Coronary artery (tissue), 2 donors: ENCODE data around the gene CREB5.

Experiments
- DNase-seq: peaks from one replicate; pipeline ENCODE4 v3.0.0-alpha.2; 2017; ENCODE audit warnings: low spot score
- H3K27ac ChIP-seq, 2 donors: fragments of 200-600 bp; sonication (generic); one replicate each; pipeline ENCODE4 v1.5.1; 2016 to 2019
- H3K4me3 ChIP-seq: fragments of 200-600 bp; sonication (generic); 2 replicates; pipeline ENCODE4 v1.5.1; 2016; ENCODE audit warnings: mild to moderate bottlenecking, moderate library complexity
- TF ChIP-seq, protein P1 (sequence below): fragments of 200-600 bp; sonication (generic); IDR thresholded peaks from one replicate; pipeline ENCODE4 v1.5.1; 2019; ENCODE audit warnings: antibody characterized with exemption

CREB5 gene

GRCh38 chr7:28507525-28508282, 95.4 kb downstream of the CREB5 start:
- Histone ChIP-seq H3K27ac (no peak overlapping the region), H3K4me3 (no peak overlapping the region)
- DNase-seq: no peak
- TF ChIP-seq, protein P1, sequence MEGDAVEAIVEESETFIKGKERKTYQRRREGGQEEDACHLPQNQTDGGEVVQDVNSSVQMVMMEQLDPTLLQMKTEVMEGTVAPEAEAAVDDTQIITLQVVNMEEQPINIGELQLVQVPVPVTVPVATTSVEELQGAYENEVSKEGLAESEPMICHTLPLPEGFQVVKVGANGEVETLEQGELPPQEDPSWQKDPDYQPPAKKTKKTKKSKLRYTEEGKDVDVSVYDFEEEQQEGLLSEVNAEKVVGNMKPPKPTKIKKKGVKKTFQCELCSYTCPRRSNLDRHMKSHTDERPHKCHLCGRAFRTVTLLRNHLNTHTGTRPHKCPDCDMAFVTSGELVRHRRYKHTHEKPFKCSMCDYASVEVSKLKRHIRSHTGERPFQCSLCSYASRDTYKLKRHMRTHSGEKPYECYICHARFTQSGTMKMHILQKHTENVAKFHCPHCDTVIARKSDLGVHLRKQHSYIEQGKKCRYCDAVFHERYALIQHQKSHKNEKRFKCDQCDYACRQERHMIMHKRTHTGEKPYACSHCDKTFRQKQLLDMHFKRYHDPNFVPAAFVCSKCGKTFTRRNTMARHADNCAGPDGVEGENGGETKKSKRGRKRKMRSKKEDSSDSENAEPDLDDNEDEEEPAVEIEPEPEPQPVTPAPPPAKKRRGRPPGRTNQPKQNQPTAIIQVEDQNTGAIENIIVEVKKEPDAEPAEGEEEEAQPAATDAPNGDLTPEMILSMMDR: no peak

DNA sequence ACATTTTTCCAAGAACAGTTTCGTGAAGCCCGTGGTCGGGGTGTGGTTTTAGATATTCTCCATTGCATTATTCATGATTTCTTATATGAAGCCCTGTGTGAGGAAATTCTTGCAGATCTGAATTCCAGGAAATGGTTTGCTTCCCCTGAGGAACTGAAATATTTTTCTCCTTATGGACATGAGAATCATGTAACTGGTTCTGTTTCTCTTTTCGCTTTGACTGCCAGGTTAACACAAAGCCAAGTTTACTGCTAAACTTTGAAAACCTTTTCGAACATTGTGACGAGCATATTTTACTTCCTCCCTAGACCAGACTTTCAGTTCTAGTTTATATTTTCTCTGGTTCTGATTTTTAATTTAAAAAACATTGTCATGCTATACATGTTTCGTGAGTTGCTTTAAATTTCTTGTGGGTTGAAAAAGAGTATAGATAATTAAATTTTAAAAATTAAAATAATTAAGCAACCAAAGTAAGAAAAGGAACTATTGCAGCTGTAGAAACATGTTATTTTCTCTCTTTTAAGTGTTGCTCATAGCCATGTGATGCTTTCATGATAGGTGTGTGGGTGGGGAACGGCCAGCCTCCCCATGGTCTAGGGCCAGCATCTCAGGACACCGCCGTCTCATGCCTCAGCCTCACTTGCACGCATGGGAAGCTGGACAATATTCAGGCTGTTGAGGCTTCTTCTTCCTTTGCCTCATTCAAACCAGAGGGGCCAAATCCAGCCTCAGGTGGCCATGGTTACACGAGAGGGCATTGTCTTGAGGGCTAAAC, 97.1 kb downstream of the CREB5 start:
- H3K4me3 ChIP-seq: no peak overlapping the region

GRCh38 chr7:28510026-28510369, 97.7 kb downstream of the CREB5 start:
- DNase-seq: no peak
- Histone ChIP-seq H3K27ac (no peak overlapping the region), H3K4me3 (no peak overlapping the region)
- TF ChIP-seq, protein P1: no peak

More for the DNA sequence above, 97.1 kb downstream of the CREB5 start:
- H3K27ac ChIP-seq: no peak overlapping the region
- no peak for DNase-seq
- TF ChIP-seq, protein P1: no peak

DNA sequence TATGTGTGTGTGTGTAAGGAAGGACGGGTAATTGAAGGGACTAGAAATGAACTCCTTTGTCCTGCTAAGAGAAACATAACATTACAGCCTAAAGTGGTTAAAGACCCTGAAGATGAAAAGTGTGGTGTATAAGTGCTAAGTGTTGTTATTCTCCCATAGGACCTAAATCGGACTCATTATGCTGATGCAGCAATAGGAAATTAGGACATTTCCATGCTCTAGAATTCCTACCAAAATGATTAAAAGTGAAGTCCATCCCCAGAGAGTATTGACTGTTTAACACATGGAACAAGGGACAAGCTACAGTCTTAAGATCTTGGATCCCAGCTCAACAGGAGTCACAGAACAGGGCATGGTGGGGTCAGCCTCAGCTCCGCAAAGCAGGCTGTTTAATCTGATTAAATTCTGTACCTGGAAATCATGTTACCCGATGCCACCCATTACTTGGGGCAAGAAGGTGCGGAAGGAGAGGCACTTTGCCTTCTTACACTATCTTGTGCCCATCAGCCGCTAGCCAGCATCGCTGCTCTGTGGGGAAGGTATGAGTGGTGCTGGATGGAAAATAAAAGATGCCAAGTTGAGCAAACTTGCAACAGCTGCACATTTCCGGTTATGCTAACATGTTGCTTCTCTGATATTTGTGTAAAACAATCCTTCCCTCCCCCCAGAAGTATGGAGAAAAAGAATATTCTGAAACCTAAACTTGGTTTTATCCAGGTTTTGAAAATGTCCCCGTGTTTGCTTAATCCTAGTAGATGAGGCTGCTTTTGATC, 100.5 kb downstream of the CREB5 start:
- Histone ChIP-seq H3K27ac (no peak overlapping the region), H3K4me3 (no peak overlapping the region)
- DNase-seq: no peak
- TF ChIP-seq, protein P1: no peak

GRCh38 chr7:28516390-28517172, 104.3 kb downstream of the CREB5 start:
- no peak for DNase-seq
- no peak overlapping the region for H3K4me3 ChIP-seq
- no peak overlapping the region for H3K27ac ChIP-seq
- TF ChIP-seq, protein P1: no peak

- DNase-seq: no peak
- H3K27ac ChIP-seq: no peak overlapping the region
- TF ChIP-seq, protein P1: no peak
Observed at GRCh38 chr7:28517206-28517605, 104.9 kb downstream of the CREB5 start.

More at GRCh38 chr7:28517206-28517605, 104.9 kb downstream of the CREB5 start:
- no peak overlapping the region for H3K4me3 ChIP-seq
